HG02610 (cell line): Measurements from ENCODE around the gene ERP44.
"Not testable (repeated sequence)": the region's sequence is repeated elsewhere in the genome, so short reads cannot be mapped to it uniquely, and the experiment has no call there.

Experiments used
- ATAC-seq: cut with Tn5 transposase; IDR thresholded peaks from one replicate; pipeline ENCODE4 v1.9.1; 2021; ENCODE audit warnings: mild to moderate bottlenecking, moderate library complexity; ENCODE audit not compliant: unreplicated experiment

The ERP44 gene

GRCh38 chr9:100101608-100102007 lies 2.8 kb upstream of the ERP44 start:
- ATAC-seq, result no peak

GRCh38 chr9:100100146-100100667 lies 1.4 kb upstream of the ERP44 start:
- no peak for ATAC-seq

- ATAC-seq, result no peak
Measured at GRCh38 chr9:100099722-100100042, 882 bp upstream of the ERP44 start.

GRCh38 chr9:100098046-100098886 lies 534 bp downstream of the ERP44 start:
- ATAC-seq, result peak; percentile 11

- ATAC-seq, result no peak
Measured at GRCh38 chr9:100096378-100096916, 2.4 kb downstream of the ERP44 start.

- ATAC-seq, result not testable (repeated sequence)
Measured at GRCh38 chr9:100094411-100094810, 4.4 kb downstream of the ERP44 start.

- no peak for ATAC-seq
Measured at GRCh38 chr9:100092066-100092465, 6.7 kb downstream of the ERP44 start.

- ATAC-seq, result no peak
Measured at GRCh38 chr9:100091650-100092049, 7.2 kb downstream of the ERP44 start.

- ATAC-seq, result no peak
Measured at GRCh38 chr9:100090880-100091279, 7.9 kb downstream of the ERP44 start.

GRCh38 chr9:100088202-100088601 lies 10.6 kb downstream of the ERP44 start:
- no peak for ATAC-seq

GRCh38 chr9:100087218-100087617 lies 11.6 kb downstream of the ERP44 start:
- ATAC-seq, result no peak

GRCh38 chr9:100086097-100086635 lies 12.6 kb downstream of the ERP44 start:
- no peak for ATAC-seq

GRCh38 chr9:100084734-100085133 lies 14.1 kb downstream of the ERP44 start:
- ATAC-seq, result peak; percentile 81

GRCh38 chr9:100084128-100084453 lies 14.7 kb downstream of the ERP44 start:
- ATAC-seq, result peak; percentile 40

- ATAC-seq, result peak; percentile 56
Measured at GRCh38 chr9:100083448-100084127, 15.2 kb downstream of the ERP44 start.

- no peak for ATAC-seq
Measured at GRCh38 chr9:100082782-100083181, 16.0 kb downstream of the ERP44 start.

- ATAC-seq, result not testable (repeated sequence)
Measured at GRCh38 chr9:100076256-100076655, 22.5 kb downstream of the ERP44 start.

GRCh38 chr9:100074989-100075388 lies 23.8 kb downstream of the ERP44 start:
- no peak for ATAC-seq

- no peak for ATAC-seq
Measured at GRCh38 chr9:100074093-100074492, 24.7 kb downstream of the ERP44 start.

- no peak for ATAC-seq
Measured at GRCh38 chr9:100072805-100073204, 26.0 kb downstream of the ERP44 start.

- ATAC-seq, result no peak
Measured at GRCh38 chr9:100071271-100071670, 27.5 kb downstream of the ERP44 start.
